ENCODE results near the gene IL6ST.

DNA sequence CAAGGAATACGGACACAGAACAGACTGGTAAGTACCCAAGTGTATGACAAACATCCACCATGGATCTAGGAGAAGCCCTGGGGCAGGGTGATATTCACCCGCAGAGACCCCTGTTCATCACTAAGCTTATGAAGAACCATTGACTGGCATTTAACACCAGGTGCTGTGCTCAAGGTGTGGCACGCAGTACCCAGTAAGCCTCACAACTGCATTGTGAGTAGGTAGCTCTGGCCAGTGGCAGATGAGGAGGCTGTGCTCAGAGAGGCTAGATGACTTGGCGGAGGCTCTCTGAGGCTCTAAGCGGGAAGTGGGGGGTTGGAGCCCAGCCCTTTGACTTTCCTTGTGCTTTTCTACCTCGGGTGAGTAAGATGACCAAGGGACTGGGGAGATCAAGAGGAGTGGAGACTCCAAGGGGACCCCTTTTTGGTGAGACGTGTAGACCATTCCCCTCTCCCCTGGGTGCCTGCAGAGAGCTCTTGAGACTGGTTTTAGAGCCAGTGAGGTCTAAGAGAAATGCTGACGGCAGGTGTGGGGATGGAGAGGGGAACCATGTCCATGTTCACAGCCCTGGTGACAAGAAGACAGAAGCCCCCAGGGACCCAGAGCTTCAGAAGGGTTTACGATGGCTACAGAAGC lies 70.8 kb downstream of the IL6ST start:
- TF ChIP-seq, protein P1, sequence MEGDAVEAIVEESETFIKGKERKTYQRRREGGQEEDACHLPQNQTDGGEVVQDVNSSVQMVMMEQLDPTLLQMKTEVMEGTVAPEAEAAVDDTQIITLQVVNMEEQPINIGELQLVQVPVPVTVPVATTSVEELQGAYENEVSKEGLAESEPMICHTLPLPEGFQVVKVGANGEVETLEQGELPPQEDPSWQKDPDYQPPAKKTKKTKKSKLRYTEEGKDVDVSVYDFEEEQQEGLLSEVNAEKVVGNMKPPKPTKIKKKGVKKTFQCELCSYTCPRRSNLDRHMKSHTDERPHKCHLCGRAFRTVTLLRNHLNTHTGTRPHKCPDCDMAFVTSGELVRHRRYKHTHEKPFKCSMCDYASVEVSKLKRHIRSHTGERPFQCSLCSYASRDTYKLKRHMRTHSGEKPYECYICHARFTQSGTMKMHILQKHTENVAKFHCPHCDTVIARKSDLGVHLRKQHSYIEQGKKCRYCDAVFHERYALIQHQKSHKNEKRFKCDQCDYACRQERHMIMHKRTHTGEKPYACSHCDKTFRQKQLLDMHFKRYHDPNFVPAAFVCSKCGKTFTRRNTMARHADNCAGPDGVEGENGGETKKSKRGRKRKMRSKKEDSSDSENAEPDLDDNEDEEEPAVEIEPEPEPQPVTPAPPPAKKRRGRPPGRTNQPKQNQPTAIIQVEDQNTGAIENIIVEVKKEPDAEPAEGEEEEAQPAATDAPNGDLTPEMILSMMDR (IDR thresholded peaks at IDR 0.05; ENCODE audit: borderline replicate concordance, extremely low read depth, low read length, poor library complexity, severe bottlenecking): no peak
- no peak for TF ChIP-seq EZH2 (IDR thresholded peaks at IDR 0.05; ENCODE audit: borderline replicate concordance, low read depth, low read length, severe bottlenecking)
